HG02981 (cell line): ENCODE measurements around the gene TMEM143.
"Not testable (repeated sequence)": the region's sequence is repeated elsewhere in the genome, so short reads cannot be mapped to it uniquely, and the experiment has no call there.

ENCODE experiments used
- ATAC-seq: cut with Tn5 transposase; IDR thresholded peaks from one replicate; pipeline ENCODE4 v1.9.1; 2021; ENCODE audit warnings: mild to moderate bottlenecking, moderate library complexity; ENCODE audit not compliant: unreplicated experiment

Gene TMEM143

GRCh38 chr19:48363810-48364597, at the start of gene TMEM143, which contains the start of gene SYNGR4:
TSS of gene TMEM143 (minus strand) at chr19:48363940. CDS start at chr19:48363920, 20 bp downstream.
TSS of gene SYNGR4 (plus strand) at chr19:48364367. CDS start at chr19:48365843, 1,476 bp downstream.
- peak; percentile 83 for ATAC-seq

GRCh38 chr19:48405850-48406249, 42.1 kb upstream of the TMEM143 start:
- no peak for ATAC-seq

GRCh38 chr19:48405010-48405659, 41.4 kb upstream of the TMEM143 start:
- no peak for ATAC-seq

GRCh38 chr19:48403606-48404005, 39.9 kb upstream of the TMEM143 start:
- ATAC-seq = peak; percentile 58

GRCh38 chr19:48401287-48401686, 37.5 kb upstream of the TMEM143 start:
- ATAC-seq = no peak

GRCh38 chr19:48400018-48400742, 36.4 kb upstream of the TMEM143 start:
- no peak for ATAC-seq

- no peak for ATAC-seq
Observed at GRCh38 chr19:48398375-48399235, 34.9 kb upstream of the TMEM143 start.

- ATAC-seq = no peak
Observed at GRCh38 chr19:48398102-48398374, 34.3 kb upstream of the TMEM143 start.

GRCh38 chr19:48397263-48398101, 33.7 kb upstream of the TMEM143 start:
- ATAC-seq = no peak

GRCh38 chr19:48396824-48397176, 33.1 kb upstream of the TMEM143 start:
- ATAC-seq = no peak

- ATAC-seq = no peak
Observed at GRCh38 chr19:48396016-48396823, 32.5 kb upstream of the TMEM143 start.

GRCh38 chr19:48395499-48395898, 31.8 kb upstream of the TMEM143 start:
- no peak for ATAC-seq

GRCh38 chr19:48395170-48395455, 31.4 kb upstream of the TMEM143 start:
- ATAC-seq = no peak

GRCh38 chr19:48394331-48395169, 30.8 kb upstream of the TMEM143 start:
- ATAC-seq = no peak

GRCh38 chr19:48393559-48394330, 30.0 kb upstream of the TMEM143 start, which contains the start of gene GRIN2D:
TSS of gene GRIN2D (plus strand) at chr19:48393668. CDS start at chr19:48398393, 4,725 bp downstream.
- ATAC-seq = no peak

- no peak for ATAC-seq
Observed at GRCh38 chr19:48392860-48393558, 29.3 kb upstream of the TMEM143 start.

GRCh38 chr19:48392006-48392344, 28.2 kb upstream of the TMEM143 start:
- not testable (repeated sequence) for ATAC-seq
